ENCODE data around the gene LRRC31.

LRRC31 gene

DNA sequence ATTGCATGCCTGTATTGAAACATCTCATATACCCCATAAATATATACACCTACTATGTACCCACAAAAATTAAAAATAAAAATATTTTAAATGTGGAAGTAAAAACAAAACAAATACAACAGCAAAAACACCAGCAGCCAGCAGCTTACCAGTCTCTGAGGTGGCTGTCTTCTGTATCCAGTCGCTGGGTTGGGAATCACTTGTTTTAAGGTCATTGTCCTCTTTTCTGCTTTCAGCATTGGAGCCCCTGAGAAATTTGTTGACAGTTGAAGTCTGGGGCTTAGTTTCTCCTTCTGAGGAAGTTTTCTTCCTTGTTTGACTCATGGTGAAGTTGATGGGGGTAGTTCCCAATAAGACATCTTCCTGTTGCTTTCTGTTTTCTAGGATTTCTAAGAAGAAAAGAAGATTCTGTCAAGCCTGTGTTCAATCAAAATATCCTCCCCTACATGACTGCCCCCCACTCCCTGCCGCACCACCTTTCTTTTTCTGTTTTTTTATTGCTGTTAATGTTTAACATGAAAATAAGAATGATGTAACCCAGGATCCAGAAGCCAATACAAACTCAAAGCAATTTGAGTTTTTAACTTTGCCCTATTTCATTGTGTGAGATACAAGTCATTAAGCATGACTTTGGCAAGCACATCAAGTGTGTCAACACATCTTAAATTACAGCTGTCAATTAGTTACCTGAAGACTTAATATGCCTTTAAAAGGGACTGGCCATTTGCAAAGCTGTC is at the start of gene LRRC31:
Gene LRRC31 (minus strand): TSS at position 452 of the 737 bp plus-strand sequence. CDS start 128 bp downstream, at position 324.
- DNase-seq: no peak

DNA sequence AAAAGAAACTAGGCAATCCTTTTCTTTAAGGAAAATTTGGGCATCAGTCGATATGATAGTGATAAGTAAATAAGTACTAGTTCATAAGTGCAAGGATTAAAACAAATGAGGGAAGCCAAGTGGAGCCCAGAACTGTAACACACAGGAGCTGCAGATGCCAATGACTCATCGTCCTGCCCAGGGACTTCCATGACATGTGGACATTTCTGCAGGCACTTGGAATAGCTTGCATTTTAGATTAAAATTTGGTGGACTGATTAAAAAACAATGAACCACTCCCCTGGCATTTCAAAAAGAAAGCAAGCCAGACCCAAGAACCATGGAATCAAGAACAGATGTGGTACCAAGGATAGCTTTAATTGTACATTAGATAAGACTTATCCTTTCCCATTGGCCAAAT is 44.6 kb upstream of the LRRC31 start:
- DNase-seq: no peak

DNA sequence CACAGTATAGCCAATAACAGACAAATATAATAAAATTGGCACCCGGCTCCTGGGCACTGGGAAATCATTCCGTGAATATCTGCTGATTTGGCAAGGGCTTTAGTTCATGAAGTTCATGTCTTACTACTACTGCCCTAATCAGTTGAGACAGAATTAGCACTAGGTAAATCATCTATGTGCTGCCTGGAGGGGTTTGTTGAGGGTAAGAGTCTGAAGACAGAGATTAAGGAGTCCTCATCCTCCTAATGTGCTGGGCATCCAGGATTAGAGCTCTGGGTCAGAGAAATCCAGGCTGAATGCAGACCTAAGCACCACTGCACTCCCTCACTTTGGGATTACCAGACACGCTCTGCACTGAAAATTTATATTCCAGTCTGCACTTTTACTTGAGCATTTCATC is 43.6 kb upstream of the LRRC31 start:
- DNase-seq: no peak

DNA sequence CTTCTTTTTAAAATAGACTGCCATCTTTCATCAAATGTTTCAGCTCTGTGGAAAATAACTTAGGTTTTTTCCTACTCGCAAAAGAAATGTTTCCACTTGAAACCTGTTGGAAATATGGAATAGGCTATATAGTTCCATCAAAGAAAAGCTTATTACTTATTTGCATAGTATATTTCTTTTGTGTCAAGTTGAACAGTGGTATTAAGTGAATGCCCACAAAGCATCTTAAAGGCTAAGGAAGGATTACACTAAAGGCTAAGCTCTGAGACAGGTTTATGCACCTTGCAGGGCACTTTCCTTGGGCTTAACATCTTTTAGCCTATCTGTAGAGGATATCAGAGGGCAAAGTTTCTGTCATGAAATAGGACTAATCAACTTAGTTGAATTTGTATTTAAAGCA is 41.5 kb upstream of the LRRC31 start, which contains the start of gene SAMD7:
Gene SAMD7 (plus strand): TSS at position 301 of the 400 bp plus-strand sequence. CDS start 7,927 bp downstream, outside the sequence.
- no peak for DNase-seq

DNA sequence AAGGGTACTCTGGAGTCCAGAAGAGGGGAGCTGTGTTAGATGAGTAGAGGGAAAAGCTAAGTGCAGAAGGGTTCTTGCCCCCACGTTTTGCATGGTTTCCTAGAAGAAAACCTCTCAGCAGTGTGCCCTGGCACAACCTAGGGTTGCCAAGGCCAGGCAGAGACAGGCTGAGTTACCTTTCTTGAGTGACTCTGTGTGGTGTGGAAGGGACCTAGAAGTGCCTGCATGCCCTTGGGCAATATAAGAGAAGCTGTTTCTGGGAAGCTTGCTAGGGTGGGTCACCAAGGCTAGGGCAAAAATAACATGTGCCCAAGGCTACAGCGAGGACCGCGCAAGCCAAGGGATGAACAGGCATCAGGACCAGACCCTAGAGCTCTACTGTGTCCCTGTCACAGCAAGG is 38.2 kb upstream of the LRRC31 start:
- DNase-seq: no peak

DNA sequence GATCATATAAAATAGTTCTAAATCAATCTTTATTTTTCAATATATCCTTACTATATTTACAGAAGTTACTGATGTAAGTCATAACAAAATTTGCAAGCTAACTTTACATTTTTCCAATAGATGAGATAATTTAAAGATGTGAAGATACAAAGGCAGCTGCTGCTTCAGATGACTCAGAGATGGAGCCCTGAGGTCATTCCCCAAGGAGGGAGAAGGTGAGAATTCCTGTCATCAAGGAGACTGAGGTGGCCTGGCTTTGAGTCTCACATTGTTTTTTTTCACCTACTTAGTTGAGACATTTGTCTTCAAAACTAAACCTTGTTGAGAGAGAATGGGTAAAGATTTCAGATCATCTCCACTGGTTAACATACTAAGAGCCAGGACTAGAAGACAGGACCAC is 37.7 kb upstream of the LRRC31 start:
- DNase-seq: no peak

DNA sequence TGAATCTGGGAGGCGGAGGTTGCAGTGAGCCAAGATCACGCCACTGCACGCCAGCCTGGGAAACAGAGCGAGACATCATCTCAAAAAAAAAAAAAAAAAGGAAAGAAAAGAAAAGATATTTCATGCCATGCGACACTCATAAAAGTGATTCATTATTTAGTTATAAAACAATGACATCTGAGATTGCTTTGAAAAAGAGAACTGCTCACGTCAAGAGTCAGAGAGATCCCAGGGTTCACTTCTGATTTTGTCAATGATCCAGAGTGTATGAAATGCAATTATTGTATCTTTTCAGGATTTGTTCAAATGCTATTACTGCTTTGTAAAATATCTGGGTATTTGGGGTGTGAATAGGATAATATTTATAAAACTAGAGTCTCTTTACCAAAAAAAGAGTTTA is 35.7 kb upstream of the LRRC31 start:
- DNase-seq: no peak

DNA sequence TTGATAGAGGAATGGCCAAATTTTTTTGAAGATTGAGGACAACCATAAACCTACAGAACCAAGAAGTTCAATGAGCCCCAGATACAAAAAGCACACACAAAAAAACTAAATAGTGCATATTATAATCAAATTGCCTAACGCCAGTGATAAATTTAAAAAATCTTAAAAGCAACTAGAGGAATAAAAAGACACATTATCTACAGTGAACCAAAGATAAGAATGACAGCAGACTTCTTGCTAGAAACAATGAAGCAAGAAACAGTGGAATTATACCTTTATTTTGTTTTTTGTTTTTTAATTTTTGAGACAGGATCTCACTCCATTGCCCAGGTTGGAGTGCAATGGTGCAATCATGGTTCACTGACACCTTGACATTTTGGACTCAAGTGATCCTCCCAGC is 31.7 kb upstream of the LRRC31 start:
- no peak for DNase-seq

DNA sequence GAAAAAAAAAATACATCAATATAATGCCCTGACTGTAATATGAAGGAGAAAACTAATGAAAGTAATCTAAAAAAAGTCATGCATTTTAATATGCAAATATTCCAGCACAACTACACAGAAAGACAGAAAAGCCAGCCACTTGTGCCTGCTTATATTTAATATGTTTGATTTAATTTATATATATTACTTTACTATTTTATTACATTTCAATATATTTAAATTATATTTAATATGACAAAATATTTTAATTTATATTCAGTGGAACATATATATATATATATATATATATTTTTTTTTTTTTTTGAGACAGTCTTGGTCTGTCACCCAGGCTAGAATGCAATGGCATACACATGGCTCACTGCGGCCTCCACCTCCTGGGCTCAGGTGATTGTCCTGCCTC is 27.5 kb upstream of the LRRC31 start:
- DNase-seq: no peak

DNA sequence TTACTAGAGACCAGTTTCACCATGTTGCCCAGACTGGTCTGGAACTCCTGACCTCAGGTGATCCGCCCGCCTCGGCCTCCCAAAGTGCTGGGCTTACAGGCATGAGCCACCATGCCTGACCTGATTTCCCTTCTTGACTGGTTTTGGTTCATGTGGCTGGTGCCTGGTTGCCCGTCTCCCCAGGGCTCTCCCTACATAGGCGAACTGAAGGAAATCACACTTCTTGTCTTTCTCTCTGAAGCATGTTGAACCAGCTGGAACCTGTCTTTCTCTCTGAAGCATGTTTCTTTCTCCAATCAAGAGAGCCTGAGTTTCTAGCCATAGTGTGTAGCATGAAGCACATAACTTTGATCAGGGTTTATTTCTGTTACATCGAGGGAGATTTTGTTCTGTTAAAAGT is 25.3 kb upstream of the LRRC31 start:
- no peak for DNase-seq

DNA sequence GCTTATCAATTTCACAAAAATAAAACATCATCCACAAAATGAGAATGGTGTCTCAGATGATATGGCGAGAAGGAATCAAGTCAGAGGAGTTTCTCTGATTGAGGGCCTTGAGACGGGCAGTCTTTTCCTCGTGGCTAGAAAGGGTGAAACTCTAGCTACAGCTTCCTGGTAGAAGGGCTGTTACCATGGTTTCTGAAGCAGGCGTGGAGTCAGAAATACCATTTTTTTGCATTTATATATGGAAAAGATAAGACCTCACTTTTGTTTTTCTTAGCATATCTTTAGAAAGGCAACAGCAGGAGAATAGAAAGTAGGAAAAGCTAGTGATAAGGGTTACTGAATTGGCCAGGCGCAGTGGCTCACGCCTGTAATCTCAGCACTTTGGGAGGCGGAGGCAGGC is 24.4 kb upstream of the LRRC31 start:
- no peak for DNase-seq

DNA sequence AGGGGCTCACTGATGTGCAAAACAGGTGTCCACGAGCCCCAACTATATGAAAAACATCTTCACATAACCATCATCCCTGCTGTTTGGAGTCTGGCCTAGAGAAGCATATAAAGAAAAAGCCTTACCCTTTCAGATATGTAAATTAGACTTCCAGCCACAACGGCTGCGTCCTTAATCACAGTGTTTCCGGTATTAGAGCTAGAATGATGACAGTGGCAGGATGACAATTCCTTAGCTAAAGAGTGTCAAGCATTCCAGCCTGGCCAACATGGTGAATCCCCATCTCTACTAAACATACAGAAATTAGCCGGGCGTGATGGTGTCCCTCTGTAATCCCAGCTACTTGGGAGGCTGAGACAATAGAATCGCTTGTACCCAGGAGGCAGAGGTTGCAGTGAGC is 22.2 kb upstream of the LRRC31 start:
- DNase-seq: no peak

DNA sequence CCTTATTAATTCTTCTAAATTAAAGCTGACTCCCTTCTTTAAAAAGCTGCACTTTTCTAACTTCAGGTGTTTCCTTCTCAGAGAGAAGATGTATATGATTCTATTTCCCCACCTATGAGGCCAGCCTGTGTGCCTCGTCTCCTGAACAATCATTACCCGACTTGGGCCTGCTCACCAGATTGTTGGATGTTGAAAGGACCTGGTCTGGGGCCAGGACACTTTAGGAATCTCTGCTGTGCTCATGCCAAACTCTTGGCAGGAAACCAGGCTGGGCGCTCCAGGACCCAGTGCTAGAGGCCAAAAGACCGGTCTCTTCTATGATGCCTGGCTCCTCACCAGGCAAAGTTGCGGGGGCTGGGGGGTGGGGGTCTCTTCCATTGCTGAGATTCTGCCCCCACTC is 16.9 kb upstream of the LRRC31 start:
- no peak for DNase-seq

DNA sequence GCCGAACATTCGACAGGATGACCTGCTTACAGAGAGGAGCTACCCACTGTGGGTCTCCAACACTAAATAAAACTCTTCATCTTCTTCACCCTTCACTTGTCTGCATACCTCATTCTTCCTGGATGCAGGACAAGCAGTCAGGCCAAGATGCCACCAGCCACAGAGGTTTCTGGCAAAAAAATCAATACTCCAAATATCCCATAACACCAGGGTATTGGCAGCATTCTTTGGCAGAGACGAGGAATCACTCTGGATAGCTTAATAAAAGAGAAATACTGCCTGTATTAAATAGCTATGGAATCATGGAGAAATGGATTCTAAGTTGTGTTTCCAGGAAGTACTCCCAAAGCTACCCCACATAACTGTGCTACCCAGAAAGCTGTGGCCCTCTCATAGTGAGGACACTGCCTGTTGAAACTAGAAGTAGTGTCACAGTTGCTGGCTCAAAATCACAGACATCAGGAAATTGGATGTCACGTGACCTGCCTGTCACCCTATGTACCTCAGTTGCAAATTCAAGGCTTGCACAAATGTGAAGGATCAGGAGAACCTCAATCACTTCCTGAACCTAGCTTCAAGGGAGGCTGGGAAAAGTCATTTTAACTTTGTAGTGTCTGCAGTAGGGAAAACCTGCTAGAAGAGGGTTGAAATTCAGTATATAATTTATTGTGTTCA is 11.0 kb upstream of the LRRC31 start:
- DNase-seq: no peak

DNA sequence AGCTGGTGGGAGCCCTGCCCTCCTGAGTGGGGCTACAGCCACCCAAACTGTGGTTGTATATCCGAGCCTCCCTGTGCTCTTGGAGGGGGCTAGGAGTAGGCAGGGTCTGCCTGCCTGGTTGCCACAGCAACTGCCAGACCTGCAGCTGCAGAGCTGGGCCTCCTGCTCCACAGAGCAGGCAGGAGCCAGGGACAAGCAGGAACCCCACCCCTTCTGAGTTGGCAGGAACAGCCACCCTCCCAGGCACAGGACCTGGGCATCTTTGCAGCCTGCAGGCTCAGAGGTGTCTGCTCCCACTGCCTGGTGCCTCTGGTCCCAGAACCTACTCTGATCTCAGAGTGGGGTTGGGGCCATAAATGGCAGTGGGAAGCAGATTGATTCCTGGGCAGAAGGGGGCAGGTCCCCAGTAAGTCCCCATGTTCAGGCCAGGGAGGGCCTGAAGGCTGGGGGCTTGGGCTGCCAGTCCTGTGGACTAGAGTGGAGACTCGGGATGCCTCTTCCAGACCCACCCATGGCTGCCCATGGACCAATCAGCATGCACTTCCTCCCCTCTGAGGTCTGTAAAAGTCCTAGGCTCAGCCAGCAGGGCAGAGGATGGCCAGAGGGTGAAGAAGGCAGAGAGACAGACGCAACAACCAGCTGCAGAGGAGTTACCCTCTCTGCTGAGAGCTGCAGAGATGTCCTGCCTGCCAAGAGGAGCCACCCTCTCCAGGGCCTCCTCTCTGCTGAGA is 10.3 kb upstream of the LRRC31 start:
- DNase-seq: no peak

DNA sequence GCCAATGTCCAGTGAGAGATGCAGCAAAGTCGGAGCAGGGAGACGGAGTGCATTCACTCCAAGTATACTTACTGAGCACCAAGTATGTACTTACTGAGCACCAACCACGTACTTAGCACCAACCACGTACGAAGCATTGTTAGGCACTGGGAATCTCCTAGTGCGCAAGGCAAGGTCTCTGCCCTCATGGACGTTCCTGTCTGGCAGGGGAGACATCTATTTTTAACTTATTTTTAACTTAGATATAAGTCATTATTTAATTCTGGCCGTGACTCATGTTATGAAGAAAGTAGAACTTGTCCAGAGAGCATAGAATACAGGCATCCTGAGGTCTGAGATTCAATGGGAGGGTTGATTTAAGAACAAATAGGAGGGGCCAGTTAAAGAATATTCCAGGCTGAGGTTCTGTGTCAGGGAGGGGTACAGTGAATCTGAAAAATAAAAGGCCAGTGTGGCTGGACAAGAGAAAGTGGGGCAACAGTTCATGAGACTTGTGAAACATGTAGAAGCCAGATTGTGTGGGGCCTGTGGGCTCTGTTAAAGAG is 9.3 kb upstream of the LRRC31 start:
- DNase-seq: no peak

DNA sequence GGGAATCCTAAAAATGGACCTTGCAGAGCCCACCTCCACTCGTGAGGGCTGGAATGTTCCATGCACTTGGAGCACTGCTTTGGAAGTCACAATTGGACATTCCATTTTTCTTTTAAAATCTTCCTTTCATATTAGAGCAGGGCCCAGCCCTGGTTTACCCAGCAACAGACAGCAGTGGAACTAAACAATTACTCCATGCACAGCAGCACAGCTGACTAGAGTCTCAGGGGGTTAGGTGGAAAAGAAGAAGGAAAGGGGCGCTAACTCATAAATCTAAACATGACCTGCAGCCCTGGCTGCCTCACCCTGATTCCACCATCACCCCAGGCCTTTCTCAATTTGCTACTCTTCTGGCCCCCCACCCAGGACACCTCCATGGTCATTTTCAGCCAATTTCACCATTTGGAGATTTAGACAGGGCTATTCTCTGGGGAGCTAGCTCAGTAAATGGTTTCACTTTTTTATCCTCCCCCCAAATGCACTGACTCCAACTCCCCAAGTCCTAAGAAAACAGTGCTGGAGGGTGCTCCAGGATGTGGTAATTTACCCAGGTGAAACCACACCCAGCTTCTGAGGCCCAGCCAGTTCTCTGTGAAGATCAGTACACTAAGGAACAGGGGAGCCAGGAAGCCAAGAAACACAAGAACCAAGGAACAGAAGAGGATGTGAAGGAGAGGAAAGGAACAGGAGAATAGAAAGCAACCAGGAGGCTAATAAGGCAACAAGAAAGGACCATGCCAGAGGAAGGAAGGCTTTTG is 1.6 kb upstream of the LRRC31 start:
- DNase-seq: no peak

DNA sequence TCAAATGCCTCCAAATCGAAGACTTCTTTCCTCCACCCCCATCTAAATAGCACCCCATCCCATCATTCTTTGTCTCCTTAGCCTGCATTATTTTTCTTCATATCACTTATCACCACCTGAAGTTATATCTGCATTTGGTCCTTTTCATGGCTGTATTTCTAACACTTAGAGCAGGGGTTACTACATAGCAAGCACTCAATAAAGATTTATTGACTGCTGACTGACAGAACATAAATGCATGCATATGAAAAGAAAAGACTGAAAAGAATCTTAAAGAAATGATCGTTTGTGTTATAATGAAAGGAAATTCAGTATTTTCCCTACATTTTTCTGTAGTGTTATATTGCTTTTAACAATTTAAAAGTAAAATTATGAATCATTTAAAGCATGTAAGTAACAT is 1.4 kb downstream of the LRRC31 start:
- DNase-seq: no peak

DNA sequence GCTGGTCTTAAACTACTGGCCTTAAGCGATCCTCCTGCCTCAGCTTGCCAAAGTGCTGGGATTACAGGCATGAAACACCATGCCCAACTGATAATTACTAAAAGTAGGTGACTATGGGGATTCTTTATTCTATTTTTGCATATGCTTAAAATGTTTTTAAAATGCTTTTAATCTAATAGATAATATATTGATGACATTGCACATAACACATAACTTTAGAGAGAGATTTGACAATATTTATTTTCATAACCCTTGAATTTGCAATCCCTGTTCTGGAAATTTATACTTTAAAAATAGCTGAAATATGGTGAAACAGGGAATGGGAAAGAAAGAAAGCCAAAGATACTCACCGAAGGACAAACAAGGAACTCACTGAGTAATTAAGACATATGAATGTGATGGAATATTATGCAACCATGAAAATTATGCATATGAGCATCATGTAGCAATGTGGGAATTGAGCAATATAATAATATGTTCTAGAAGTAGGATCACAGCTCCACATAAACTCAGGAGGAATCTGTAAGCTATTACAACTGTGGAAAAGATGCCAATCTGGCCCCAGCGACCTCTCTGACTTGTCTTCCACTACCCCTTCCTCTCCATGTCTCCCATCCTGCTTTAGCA is 2.0 kb downstream of the LRRC31 start:
- no peak for DNase-seq

DNA sequence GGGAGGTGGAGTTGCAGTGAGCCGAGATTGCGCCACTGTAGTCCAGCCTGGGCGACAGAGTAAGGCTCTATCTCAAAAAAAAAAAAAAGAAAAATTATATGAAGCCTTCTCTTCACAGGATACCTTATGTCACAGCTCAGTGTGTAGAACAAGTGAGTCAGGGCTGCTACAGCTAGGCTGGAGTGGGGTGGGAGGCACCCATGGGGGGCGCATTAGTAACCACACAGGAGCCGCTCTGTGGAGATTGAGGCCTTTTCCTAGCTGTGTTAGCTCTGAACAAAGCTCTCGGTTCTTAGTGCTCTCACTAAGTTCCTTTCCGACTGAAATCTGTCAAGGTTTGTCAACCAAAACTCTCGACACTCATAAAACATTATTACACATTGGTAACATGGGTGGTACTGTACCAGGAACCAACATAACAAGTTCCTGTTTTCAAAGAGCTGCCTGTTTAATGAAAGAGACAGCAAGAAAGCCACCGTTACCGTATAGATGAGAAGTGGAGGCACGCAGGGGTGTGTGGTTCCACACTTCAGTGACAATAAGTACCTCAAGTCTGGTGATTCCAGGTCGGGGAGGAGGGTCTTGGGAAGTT is 4.5 kb downstream of the LRRC31 start:
- DNase-seq: peak; percentile 47

DNA sequence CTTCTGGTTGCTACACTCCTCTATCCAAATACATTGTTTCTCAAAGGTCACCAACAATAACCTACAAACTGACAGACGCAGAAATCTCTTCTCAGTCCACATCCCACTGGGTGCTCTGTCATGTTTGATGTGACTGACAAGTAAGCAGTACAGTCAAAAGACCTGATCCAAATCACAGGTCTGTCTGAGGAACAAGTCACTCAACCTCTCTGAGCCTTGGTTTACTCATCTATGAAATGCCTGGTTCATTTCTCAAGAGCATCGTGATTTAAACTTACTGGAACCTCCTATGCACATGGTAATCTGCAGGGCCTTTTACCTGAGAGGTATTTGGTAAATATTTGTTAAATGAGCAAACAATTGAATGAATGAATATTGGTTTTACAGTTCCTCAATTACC is 5.5 kb downstream of the LRRC31 start:
- DNase-seq: no peak

DNA sequence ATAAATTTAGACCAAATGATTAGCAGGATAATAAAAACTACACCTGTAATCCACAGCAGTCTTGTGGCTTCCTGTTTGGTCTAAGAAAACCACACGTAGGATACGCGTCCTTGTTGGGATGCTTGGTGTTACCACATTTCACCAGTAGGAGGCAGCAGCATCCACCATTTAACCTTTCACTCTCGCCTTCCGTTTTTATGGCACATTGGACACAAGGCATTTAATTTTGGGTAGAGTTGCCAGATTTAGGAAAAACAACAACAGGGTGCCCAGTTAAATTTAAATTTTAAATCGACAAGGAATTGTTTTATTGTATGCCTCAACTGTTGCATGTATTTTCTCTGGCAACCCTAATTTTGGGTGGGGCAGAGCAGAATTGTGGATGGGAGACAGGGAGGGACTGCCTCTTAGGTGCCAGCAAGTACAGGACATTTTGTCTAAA is 6.3 kb downstream of the LRRC31 start:
- DNase-seq: peak; percentile 59
